Stimulated activated CD8-positive, alpha-beta memory T cell treated with anti-CD3 and anti-CD28 coated beads, Interleukin-4, amount 100 ng/mL, for 24 hours (primary cell): ENCODE data around the gene THSD7A.

Experiments used
- DNase-seq: peaks from one replicate; pipeline ENCODE4 v3.0.0-alpha.2; 2020; ENCODE audit warnings: low read depth

Gene THSD7A

DNA sequence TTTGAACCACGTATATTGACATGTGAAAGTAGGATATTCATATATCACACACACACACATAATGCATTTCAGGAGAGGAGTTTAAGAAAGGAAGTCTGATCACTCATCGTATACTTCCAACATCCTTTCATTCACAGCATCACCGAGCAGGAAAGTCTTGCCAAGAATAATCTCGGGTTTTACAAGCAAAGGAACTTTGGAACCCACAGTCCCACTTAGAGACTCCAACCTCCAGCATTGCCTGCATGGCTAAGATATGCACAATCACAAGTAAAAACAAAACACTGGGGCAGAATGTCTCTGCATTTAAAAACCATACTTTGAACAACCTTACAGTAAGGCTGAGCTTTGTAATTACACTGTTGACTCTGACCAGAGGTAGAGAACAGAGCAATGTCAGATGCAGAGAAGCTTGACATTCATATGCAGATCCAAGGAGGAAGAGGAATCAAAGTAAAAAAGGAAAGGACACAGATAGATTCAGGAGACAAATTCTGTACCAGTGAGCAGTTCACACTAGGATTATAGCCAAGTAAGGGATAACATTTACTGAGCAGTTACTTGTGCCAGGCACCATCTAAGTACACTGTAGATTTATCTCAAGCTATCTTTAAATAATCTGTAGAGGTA, 14.8 kb downstream of the THSD7A start:
- no peak for DNase-seq

DNA sequence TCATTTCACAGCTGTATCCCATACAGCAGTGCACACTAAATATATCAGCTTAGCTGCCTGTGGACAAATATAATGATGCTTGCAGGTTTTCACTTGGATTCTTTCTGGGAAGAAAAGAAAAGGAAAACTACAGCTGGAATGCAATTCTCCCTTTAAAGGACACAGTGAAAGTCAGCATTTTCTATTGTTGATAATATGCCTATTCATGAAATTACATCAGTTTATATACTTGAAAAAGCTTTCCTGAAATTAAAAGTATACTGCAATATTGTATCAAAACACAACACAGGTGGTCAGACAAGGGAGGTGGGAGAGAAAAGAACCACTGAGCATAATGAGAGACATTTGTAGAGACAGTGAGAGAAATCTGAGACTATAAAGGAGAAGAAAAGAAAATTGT, 20.3 kb downstream of the THSD7A start:
- no peak for DNase-seq

DNA sequence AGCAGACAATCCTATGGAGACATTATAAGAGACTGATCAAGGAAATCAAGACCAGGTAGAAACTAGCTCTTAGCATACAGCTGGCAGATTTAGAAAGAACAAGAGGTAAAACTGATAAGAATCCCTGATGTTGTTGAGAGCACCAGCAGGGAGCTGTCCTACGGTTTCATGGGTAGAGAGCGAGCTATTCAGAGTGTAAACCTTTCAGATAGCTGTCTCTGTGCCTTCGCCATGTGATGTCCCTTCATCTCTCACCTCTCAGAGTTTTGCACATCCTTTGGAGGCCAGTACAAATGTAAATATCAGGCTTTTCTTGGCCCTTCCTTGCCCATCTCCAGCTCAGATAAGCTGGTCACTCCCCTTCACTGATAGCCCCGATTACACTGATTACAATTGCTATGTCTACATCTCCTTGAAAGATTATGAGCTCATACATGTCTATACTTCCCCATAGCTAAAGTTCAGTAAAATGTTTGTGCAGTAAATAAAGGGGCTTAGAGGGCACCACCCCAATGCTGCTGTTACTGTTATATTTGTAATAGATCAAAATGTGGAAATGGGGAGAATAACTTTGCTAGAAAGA, 21.9 kb downstream of the THSD7A start:
- no peak for DNase-seq

DNA sequence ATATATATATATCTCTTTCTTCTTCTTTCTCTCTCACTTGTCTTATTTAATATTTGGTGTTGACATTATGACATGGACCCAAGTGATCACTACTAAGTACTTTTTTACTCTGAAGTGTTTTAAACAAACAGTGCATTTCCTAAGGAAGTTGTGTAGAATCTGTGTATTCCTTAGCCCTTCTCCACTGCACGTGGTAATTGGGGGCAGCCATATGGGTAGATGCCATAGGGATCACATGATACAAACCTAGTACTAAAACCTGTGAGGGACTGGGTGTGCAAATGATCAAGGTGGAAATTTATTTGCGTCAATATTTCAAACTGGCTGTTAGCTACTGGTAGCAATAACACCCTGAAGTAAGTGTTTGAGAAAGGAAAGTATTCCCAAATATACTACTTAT, 25.0 kb downstream of the THSD7A start:
- no peak for DNase-seq

DNA sequence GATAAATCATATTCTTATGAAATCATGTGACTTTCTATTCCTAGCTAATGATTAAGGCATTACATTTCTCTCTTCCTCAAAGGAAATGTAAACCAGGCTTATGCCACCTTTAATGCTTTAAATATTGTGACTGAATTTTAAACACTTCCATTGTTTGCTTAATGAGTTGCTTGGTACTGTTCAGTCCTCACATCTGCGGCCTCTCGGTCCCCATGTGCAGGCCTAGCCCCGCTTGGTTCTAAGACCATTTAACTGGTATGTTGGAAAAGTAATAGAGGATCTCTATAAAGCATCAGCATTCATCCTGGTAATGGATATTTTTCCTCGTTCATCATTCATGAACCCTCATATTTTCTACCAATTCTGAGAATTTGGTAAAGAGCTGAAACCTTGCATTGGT, 27.4 kb downstream of the THSD7A start:
- no peak for DNase-seq

DNA sequence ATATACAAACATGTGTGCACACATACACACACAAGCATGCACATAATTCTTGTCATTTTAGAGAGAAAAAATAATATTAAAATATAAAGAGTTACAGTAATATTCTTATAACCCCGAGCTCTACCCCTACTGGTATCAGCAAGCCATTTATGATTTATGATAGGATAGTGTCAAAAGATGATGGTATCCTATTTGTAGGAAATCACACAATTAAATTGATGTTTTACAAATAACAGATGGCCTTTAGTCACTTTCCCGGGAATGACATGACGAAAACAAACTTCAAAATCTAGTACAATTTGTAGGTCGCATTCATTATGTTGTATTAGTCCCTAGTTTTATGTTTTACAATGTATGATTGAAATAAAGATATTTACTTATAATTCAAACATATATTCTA, 36.8 kb downstream of the THSD7A start:
- no peak for DNase-seq

DNA sequence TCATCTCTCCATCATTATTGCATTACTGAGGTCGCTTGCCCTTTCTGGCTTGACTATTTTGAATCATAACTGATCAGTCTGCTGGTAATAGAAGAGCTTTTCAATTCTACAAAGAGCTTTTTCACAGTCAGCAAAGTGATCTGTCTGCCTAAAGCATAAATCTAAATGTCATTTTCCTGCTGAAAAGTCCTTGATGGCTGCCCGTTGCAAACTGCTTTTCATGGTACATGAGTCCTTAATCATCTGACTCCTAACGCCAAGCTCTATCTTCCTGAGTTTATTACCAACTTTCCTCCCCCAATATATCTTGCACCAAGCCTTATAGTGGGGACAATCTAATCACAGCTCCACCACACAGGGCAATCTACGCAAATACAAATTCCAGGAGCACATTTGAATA, 39.8 kb downstream of the THSD7A start:
- DNase-seq, result no peak

DNA sequence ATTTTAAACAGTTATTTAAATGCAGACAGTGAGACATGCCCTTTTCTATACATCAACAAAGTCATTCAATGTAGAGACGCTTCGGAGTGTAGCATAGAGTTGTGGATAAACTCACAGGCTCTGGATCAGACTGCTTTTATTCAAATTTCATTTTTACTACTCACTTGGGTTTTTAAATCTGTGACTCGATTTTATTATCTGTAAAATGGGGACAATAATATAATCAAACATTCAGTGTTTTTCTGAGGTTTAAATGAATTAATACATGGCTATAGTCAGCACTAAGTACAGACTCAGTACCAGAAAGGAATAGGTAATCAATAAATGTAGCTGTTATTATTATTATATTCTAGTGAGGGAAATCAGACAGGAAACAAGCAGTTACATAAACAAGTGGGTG, 43.4 kb downstream of the THSD7A start:
- no peak for DNase-seq

DNA sequence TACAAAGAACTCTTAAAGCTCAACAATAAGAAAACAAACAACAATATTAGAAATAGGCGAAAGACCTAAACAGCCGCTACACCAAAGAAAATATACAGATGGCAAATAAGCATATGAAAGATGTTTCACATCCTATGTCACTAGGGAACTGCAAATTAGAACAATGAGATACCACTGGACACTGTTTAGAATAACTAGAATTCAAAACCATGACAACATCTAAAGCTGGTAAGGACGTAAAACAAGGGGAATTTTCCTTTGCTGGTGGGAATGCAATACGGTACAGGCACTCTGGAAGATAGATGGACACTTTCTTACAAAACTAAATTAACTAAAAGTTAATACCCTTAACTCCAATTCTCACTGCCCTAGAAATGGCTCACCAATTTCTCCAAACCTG, 44.5 kb downstream of the THSD7A start:
- no peak for DNase-seq

DNA sequence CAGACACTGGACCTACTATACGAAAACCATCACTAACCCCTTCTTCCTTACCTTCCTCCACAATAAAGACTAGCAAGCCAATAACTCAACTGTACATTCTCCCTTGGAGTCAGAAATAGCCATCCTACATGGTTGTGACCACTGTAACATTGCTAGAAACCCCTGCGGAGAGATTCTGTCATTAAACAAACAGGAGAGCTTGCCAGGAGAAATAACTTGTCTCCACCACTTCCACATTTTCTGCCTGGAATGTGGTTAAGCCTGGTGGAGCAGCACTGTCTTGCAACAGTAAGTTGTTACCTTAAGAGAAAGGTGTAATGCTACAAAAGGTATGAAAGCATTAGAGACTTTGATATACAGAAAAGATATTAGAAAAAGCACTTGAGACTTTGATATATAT, 45.8 kb downstream of the THSD7A start:
- DNase-seq, result no peak

DNA sequence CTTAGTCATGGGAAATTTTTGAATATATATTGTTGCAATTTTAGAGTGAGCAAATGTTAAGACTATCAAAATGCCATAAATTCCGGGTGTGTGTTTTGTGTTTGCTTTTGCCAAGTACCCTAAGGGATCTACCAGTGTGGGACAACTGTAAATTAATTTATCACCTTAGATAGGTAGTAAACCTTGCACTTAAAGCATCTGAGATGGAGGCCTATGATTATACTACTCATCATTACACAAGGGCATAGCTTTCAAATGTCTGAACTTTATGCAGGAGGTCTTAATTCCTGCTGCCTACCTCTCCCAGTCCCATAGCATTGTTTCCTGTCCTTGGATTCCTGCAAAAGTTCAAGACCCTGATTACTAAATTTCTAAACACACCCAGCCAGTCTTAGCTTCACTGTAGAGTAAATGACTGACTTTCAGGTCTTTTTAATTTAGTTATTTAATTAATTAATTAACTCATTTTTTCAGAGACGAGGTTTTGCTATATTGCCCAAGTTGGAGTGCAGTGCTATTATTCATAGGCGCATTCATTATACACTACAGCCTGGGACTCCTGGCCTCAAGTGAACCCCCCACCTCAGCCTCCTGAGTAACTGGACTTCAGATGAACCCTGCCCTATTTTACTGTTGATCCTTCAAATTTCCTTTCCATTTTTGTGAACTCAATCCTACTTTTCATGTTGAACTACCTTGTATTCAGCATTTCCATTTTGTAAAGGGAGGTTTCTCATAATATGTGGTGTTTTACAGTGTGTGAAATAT, 47.0 kb downstream of the THSD7A start:
- no peak for DNase-seq

DNA sequence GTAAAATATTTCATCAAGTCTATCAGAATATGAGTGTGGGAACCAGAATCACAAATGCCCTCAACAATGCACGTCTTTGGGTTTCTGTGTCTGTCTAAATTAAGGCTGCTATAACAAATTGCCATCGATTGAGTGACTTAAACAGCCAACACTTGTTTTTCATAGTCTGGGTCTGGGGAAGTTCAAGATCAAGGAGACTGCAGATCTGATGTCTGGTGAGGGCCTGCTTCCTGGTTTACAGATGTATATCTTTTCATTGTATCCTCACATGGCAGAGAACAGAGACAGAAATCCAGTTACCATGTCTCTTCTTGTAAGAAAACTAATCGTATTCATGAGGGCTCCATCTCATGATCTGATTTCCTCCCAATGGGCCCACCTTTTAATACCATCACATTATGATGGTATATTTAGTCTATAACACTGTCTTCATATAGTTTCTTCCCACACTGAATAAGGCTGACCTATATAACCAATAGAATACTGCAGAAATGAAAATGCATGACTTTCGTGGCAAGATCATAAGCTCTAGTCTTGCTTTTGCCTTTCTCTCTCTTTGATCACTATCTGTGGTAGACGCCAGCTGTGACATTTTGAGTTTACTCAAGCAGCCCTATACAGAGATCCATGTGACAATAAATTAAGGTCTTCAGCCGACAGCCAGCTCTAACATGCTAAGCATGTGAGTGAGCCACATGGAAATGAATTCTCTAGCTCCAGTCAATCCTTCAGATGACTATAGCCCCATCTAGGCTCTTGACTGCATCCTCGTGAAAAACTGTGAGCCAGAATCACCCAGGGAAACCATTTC, 51.9 kb downstream of the THSD7A start:
- DNase-seq, result no peak

DNA sequence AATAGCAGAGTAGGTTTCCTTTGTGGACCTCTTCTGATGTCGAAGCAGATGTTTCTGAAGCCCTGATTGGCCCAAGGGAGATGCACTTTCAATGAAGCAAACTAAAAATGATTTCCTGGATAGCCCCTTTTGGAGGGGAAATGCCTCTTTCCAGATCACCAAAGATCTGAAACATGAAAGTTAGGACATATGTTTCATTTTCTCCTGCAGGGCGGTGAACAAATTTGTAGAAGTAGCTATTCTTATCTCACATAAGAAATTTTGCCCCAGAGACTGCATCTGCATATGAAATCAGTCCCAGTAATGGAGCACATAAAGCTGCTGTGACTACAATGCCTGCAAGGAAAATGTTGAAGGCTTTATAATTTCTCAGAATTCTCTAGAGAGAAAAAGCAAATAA, 56.0 kb downstream of the THSD7A start:
- DNase-seq, result no peak

DNA sequence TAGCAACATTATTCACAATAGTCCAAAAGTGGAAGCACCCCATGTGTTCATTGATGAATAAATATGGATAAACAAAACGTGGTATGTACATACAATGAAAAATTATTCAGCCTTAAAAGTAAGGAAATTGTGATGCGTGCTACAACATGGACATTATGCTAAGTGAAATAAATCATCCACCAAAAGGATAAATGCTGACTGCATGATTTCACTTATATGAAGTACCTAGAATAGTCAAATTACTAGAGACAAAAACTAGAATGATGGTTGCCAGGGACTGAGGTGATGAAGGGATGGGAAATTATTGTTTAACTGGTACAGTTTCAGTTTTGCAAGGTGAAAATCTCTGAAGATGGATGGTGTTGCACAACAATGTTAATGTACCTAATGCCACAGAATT, 56.6 kb downstream of the THSD7A start:
- DNase-seq, result no peak

DNA sequence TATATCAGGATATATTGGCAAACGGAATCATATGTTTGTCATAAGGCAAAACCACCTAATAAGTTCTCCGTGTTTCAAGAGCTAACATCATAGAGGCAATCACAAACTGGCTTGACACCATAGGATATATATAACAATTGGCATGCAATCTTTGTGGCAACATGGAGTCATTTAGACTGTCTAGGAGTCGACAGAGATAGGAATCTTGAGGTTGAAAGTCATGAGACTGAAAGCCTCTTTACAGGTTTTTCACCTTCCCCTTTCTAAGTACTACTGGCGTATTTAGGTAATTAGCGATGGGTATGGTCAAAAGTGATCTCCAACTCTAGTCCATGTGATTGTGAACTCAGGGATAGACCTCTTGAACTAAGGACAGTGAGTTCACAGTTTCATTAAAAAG, 63.7 kb downstream of the THSD7A start:
- no peak for DNase-seq

DNA sequence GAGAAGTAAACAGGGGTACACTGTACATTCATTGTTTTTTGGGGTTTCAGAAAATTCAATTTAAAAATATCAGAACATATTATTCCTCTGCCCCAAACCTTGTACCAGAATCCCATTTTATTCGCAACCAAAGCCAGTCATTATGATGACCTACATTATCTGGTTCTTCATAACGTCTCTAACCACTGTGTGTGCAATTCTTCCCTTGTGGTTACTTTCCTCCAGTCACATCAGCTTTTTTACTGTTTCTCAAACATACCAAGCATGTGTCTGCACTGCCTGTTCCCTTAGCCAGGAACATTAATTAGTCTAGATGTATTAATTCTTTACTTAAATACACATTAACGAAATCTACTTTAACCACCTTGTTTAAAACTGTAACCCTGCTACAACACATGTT, 64.8 kb downstream of the THSD7A start:
- no peak for DNase-seq

DNA sequence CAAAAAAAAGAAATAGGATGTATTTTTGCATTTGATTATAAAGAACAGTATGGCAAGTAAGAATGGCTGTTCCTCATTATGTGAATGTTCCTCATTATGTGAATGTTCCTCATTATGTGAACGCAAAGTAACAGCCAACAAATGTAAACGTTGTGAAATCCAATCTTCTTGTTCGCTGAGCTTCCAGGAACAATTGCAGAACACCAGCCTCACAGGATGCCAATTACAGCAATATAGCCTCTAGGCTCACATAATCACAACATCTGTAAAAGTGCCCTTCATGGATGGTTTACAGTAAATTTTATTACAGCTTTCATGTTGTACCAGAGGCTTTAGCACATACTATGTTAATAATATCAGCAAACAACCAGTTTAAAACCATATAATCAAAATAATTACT, 71.6 kb downstream of the THSD7A start:
- no peak for DNase-seq

DNA sequence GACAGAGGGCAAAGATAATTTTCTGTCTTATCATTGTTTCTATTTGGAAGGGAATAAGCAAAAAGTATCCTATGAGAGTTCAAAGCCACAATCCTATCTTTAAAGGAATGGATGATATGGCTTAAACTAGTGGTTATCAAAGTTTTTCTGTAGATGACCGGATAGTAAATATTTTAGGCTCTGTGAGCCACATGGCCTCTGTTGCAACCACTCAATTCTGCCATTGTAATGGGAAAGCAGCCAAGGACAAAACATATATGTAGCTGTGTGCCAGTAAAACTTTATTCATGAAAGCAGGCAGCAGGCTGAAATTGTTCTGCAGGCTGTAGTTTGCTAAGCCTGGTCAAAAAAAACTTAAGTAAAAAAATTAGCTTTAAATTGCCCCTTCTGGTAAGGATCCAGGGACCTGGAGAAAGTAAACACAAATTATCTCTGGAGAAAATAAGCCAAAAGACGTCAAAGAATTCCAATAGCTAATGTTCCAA, 73.3 kb downstream of the THSD7A start:
- no peak for DNase-seq

DNA sequence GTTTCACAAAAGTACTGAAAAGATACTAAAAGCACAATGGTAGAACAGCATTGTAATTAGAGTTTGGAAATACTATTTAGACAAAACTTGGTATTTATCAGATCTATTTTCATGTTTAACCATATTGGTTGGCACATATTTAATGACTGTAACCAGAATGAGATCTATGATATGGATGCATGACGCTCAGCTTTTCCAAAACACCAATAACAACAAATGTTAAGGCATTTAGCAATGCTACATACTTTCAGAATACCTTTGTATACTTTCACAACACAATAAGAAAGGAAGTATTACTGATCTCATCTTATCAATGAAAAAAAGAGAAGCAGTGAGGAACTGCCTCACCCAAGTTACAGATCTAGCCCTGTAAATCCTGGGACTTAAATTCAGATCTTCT, 74.8 kb downstream of the THSD7A start:
- no peak for DNase-seq

DNA sequence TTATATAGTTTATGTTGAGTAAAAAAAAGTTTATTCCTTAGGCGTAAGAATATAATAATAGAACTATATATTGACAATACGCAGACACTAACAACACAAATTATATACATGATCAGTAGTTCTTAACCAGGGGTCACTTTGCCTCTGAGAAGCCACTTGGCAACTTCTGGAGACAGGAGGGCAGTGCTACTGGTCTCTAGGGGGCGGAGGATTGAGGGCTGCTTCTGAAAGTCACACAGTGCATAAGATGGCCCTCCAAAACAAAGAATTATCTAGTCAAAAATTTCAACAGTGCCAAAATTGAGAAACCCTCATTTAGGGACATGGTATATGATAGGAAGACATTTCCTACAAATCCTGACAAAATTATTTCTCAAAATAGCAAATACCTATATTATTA, 77.1 kb downstream of the THSD7A start:
- no peak for DNase-seq

DNA sequence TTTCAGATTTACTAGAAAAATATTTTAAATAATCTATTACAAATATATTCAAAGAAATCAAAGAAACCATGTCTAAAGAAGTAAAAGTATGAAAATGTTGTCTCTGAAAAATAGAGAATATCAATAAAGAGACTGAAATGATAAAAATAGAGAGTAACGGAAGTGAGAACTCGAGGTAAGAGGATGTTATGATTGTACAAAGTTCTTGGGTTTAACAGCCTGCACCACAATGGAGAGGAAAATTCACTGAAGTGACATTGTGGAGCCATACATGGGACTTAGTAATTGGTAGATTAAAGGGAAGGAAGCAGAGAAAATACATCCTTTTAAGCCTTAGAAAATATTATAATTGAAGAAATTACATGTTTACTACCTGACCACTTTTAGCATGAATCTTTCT, 77.9 kb downstream of the THSD7A start:
- DNase-seq, result no peak

DNA sequence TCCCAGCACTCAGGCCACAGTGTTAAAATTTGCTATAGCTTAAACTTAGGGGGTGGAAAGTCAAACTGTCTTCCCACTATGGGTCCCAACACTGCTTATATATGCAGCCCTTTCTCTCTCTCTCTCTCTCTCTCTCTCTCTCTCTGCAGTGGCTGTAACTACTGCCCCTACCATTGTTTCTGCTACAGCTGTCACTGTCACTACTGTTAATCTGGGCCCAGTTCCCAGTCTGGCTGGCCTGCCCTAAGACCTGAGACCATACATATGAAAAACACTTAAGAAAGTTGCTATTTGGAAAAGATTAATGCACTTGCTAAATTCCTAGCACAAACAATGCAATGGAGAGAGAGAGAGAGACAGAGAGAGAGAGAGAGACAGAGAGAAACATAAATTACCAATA, 78.6 kb downstream of the THSD7A start:
- DNase-seq, result no peak
